Neural crest cell (in vitro differentiated cells): ENCODE results near the gene PUSL1. TPM values are rescaled to one million over a fixed set of nuclear protein-coding genes. Genes with fewer than 3 reads are reported as not detected.

Experiments
- DNase-seq: peaks from one replicate; pipeline ENCODE4 v3.0.0; 2021; ENCODE audit warnings: low read depth, mixed read lengths, low spot score
- H3K27ac Mint-ChIP-seq: one replicate; pipeline ENCODE4 v1.8.0; 2021; ENCODE audit warnings: mild to moderate bottlenecking, mixed read lengths; ENCODE audit not compliant: unreplicated experiment
- H3K27me3 Mint-ChIP-seq: 2 replicates; pipeline ENCODE4 v1.8.0; 2021; ENCODE audit warnings: low read depth, mild to moderate bottlenecking, mixed read lengths
- H3K36me3 Mint-ChIP-seq: 2 replicates; pipeline ENCODE4 v1.8.0; 2021; ENCODE audit warnings: low read depth, mild to moderate bottlenecking, mixed read lengths
- H3K4me1 Mint-ChIP-seq: 2 replicates; pipeline ENCODE4 v1.8.0; 2021; ENCODE audit warnings: mixed read lengths
- H3K4me3 Mint-ChIP-seq: one replicate; pipeline ENCODE4 v1.8.0; 2021; ENCODE audit warnings: mild to moderate bottlenecking, mixed read lengths
- H3K9me3 Mint-ChIP-seq: 2 replicates; pipeline ENCODE4 v1.8.0; 2021; ENCODE audit warnings: mixed read lengths
- total RNA-seq: library from RNA; stranded (reverse); gene quantifications from 2 replicates; pipeline ENCODE4 v1.2.1, GENCODE V29; 2021
- TF ChIP-seq, protein P1 (sequence below): fragments of 200-600 bp; sonication (generic); conservative IDR thresholded peaks from 2 replicates; pipeline ENCODE4 v1.5.0; 2021; ENCODE audit warnings: antibody characterized with exemption, mild to moderate bottlenecking

Gene PUSL1
- total RNA-seq, 1 donor from 2014 or later, result 27.9 TPM

- peaks cover 4% of the 10 kb centered on the region for H3K36me3 Mint-ChIP-seq
- H3K4me1 Mint-ChIP-seq, result no peaks in the 10 kb centered on the region
- TF ChIP-seq, protein P1, sequence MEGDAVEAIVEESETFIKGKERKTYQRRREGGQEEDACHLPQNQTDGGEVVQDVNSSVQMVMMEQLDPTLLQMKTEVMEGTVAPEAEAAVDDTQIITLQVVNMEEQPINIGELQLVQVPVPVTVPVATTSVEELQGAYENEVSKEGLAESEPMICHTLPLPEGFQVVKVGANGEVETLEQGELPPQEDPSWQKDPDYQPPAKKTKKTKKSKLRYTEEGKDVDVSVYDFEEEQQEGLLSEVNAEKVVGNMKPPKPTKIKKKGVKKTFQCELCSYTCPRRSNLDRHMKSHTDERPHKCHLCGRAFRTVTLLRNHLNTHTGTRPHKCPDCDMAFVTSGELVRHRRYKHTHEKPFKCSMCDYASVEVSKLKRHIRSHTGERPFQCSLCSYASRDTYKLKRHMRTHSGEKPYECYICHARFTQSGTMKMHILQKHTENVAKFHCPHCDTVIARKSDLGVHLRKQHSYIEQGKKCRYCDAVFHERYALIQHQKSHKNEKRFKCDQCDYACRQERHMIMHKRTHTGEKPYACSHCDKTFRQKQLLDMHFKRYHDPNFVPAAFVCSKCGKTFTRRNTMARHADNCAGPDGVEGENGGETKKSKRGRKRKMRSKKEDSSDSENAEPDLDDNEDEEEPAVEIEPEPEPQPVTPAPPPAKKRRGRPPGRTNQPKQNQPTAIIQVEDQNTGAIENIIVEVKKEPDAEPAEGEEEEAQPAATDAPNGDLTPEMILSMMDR, result no peak
- H3K27ac Mint-ChIP-seq, result no peak overlapping the region
- H3K27me3 Mint-ChIP-seq, result no peaks in the 10 kb centered on the region
- H3K4me3 Mint-ChIP-seq, result no peak overlapping the region
- DNase-seq, result no peak
- no peaks in the 10 kb centered on the region for H3K9me3 Mint-ChIP-seq
Observed at GRCh38 chr1:1335792-1336248, 27.4 kb downstream of the PUSL1 start.

GRCh38 chr1:1336446-1336845, 28.0 kb downstream of the PUSL1 start:
- no peak overlapping the region for H3K27ac Mint-ChIP-seq
- H3K36me3 Mint-ChIP-seq, result peaks cover 10% of the 10 kb centered on the region
- DNase-seq, result no peak
- no peaks in the 10 kb centered on the region for H3K27me3 Mint-ChIP-seq
- TF ChIP-seq, protein P1, result no peak
- no peak overlapping the region for H3K4me3 Mint-ChIP-seq
- H3K9me3 Mint-ChIP-seq, result no peaks in the 10 kb centered on the region
- no peaks in the 10 kb centered on the region for H3K4me1 Mint-ChIP-seq

GRCh38 chr1:1336931-1337792, 28.8 kb downstream of the PUSL1 start:
- no peak overlapping the region for H3K4me3 Mint-ChIP-seq
- no peak overlapping the region for H3K27ac Mint-ChIP-seq
- no peak for DNase-seq
- TF ChIP-seq, protein P1, result no peak
- no peaks in the 10 kb centered on the region for H3K27me3 Mint-ChIP-seq
- no peaks in the 10 kb centered on the region for H3K9me3 Mint-ChIP-seq
- peaks cover 10% of the 10 kb centered on the region for H3K36me3 Mint-ChIP-seq
- H3K4me1 Mint-ChIP-seq, result no peaks in the 10 kb centered on the region

- no peaks in the 10 kb centered on the region for H3K4me1 Mint-ChIP-seq
- no peaks in the 10 kb centered on the region for H3K27me3 Mint-ChIP-seq
- no peak overlapping the region for H3K27ac Mint-ChIP-seq
- H3K36me3 Mint-ChIP-seq, result peaks cover 10% of the 10 kb centered on the region
- no peak for DNase-seq
- TF ChIP-seq, protein P1, result no peak
- no peak overlapping the region for H3K4me3 Mint-ChIP-seq
- no peaks in the 10 kb centered on the region for H3K9me3 Mint-ChIP-seq
Observed at GRCh38 chr1:1337793-1338147, 29.4 kb downstream of the PUSL1 start.

DNA sequence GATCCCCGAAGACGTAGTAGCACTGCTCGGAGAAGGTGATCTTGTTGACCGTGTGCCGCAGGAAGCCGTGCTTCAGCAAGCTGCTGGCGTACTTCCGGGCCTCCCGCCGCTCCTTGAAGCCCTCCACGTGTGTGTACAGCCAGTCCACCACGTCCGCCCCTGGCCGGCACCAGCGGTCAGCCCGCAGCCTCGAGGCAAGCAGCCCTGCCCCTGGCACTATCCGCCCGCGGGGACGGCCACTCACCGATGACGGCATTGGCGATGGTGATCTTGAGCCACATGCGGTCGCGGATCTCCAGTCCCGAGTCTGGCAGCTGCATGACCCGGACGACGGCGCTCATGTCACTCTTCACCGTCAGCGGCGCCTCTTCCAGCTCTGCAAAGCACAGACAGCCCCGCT, 29.9 kb downstream of the PUSL1 start:
- peaks cover 10% of the 10 kb centered on the region for H3K36me3 Mint-ChIP-seq
- H3K4me1 Mint-ChIP-seq, result no peaks in the 10 kb centered on the region
- H3K27ac Mint-ChIP-seq, result no peak overlapping the region
- no peaks in the 10 kb centered on the region for H3K9me3 Mint-ChIP-seq
- H3K27me3 Mint-ChIP-seq, result no peaks in the 10 kb centered on the region
- TF ChIP-seq, protein P1, result no peak
- H3K4me3 Mint-ChIP-seq, result no peak overlapping the region
- DNase-seq, result no peak
